EL (cell line): ENCODE data around the gene KPNA4.
A peak's percentile ranks its signal among the peaks of the same experiment; 100 is the strongest.

Experiments
- DNase-seq: peaks from one replicate; pipeline ENCODE4 v3.0.0-alpha.2; 2016

The KPNA4 gene

DNA sequence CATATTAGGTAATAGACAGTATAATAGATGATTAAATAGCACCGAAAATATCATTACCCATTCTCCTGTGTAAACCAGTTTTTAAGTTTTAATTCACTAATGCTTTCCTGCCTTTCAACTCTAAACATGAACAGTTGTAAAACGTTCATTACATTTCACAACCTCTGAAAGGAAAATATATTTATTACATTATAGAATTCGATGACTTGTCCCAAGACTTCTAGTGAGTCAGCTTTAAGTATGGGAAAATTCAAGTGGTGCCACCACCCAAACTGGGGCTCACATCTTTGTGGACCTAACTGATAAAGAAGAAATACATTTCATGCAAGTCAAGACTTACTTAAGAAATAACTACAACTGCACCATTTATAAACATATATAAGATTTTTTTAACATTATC is 117.8 kb downstream of the KPNA4 start:
- peak; percentile 61 for DNase-seq

DNA sequence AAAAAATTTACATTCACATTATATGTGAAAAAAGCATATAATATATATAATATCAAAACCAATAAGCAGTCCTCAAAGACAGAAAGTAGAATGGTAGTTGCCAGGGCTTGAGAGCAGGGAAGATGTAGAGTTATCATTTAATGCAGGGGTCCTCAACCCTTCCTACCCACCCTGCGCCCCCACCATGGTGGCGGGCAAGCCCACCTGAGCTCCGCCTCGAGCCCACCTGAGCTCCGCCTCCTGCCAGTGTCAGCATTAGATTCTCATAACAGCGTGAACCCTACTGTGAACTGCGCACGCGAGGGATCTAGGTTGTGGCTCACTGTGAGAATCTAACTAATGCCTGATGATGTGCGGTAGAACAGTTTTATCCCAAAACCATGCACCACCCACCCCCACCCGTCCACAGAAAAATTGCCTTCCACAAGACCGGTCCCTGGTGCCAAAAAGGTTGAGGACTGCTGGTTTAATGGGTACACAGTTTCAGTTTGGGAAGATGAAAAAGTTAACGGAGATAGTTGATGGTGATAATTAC is 118.8 kb downstream of the KPNA4 start:
- DNase-seq: no peak

DNA sequence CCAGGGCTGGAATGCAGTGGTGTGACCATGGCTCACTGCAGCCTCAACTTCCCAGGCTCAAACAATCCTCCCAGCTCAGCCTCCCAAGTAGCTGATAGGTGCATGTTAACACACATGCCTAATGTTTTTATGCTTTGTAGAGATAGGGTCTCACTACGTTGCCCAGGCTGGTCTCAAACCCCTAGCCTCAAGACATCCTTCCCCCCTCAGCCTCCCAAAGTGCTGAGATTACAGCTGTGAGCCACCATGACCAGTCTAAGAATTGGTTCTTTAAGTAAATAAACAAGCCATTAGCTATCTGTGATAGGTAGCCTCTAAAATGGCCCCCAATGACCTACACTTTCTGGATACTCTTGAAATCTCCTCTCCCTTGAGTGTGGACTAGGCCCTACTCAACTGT is 119.5 kb downstream of the KPNA4 start:
- DNase-seq: no peak
